HFFc6 (cell line): Measurements from ENCODE around the gene LRATD1. TPM values are rescaled to one million over a fixed set of nuclear protein-coding genes. Genes with fewer than 3 reads are reported as not detected.

Source experiments
- DNase-seq: peaks from one replicate; pipeline ENCODE4 v3.0.0-alpha.2; 2018
- H3K27ac Mint-ChIP-seq: 2 replicates; pipeline ENCODE4 v1.8.0; 2020; ENCODE audit warnings: mild to moderate bottlenecking, mixed read lengths
- H3K27me3 Mint-ChIP-seq: 2 replicates; pipeline ENCODE4 v1.8.0; 2021; ENCODE audit warnings: mild to moderate bottlenecking, moderate library complexity, mixed read lengths; ENCODE audit not compliant: insufficient read depth
- H3K36me3 Mint-ChIP-seq: 2 replicates; pipeline ENCODE4 v1.8.0; 2021; ENCODE audit warnings: low read depth, mixed read lengths
- H3K4me1 Mint-ChIP-seq: 2 replicates; pipeline ENCODE4 v1.8.0; 2020; ENCODE audit warnings: low read depth, mixed read lengths
- H3K4me3 Mint-ChIP-seq: 2 replicates; pipeline ENCODE4 v1.8.0; 2020; ENCODE audit warnings: mild to moderate bottlenecking, moderate library complexity, mixed read lengths
- H3K9me3 Mint-ChIP-seq: 2 replicates; pipeline ENCODE4 v1.8.0; 2020; ENCODE audit warnings: mild to moderate bottlenecking, mixed read lengths
- total RNA-seq, 6 experiments: library from RNA; stranded (reverse); fragmentation: NEBNext Ultra II Directional; extraction: Animal tissue kit (Norgen Biotek cat#: 25700); gene quantifications; 2 replicates in 1 of 6; 3 replicates in 5 of 6; pipeline ENCODE4 v1.2.3, GENCODE V29; 2021
- TF ChIP-seq, protein P1 (sequence below): fragments of 200-600 bp; sonication (generic); IDR thresholded peaks from 2 replicates; pipeline ENCODE4 v1.5.0; 2021; ENCODE audit warnings: antibody characterized with exemption, mild to moderate bottlenecking

LRATD1 gene
- total RNA-seq, 6 experiments from 2014 or later, result 0.05 to 0.07 TPM; not detected in 4

DNA sequence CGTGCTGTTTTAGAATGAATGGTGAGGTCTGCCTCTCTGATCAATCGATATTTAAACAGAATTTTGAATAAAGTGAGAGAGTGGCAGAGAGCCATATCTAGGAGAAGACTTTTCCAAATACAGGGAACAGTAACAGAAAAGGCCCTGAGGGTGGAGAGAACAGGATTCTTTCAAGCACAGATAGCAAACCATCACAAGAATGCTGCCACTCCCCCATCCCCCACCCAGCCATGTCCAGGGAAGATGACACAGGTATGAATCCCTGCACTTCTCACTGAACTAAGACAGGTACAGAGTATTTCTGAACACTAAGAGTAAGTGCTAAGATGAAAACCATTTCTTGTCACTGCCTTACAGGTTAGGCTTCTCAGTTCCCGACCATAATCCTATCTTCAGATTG lies 23.6 kb downstream of the LRATD1 start:
- H3K4me3 Mint-ChIP-seq, result no peak overlapping the region
- H3K4me1 Mint-ChIP-seq, result no peaks in the 10 kb centered on the region
- TF ChIP-seq, protein P1, sequence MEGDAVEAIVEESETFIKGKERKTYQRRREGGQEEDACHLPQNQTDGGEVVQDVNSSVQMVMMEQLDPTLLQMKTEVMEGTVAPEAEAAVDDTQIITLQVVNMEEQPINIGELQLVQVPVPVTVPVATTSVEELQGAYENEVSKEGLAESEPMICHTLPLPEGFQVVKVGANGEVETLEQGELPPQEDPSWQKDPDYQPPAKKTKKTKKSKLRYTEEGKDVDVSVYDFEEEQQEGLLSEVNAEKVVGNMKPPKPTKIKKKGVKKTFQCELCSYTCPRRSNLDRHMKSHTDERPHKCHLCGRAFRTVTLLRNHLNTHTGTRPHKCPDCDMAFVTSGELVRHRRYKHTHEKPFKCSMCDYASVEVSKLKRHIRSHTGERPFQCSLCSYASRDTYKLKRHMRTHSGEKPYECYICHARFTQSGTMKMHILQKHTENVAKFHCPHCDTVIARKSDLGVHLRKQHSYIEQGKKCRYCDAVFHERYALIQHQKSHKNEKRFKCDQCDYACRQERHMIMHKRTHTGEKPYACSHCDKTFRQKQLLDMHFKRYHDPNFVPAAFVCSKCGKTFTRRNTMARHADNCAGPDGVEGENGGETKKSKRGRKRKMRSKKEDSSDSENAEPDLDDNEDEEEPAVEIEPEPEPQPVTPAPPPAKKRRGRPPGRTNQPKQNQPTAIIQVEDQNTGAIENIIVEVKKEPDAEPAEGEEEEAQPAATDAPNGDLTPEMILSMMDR, result no peak
- no peak for DNase-seq
- no peak overlapping the region for H3K27ac Mint-ChIP-seq
- no peaks in the 10 kb centered on the region for H3K36me3 Mint-ChIP-seq
- H3K27me3 Mint-ChIP-seq, result no peaks in the 10 kb centered on the region; the same call in 1 of the 2 replicates
- no peaks in the 10 kb centered on the region for H3K9me3 Mint-ChIP-seq

- DNase-seq, result no peak
- TF ChIP-seq, protein P1, result no peak
- H3K36me3 Mint-ChIP-seq, result no peaks in the 10 kb centered on the region
- H3K27ac Mint-ChIP-seq, result no peak overlapping the region
- H3K9me3 Mint-ChIP-seq, result no peaks in the 10 kb centered on the region
- no peaks in the 10 kb centered on the region for H3K4me1 Mint-ChIP-seq
- H3K4me3 Mint-ChIP-seq, result no peak overlapping the region
- no peaks in the 10 kb centered on the region for H3K27me3 Mint-ChIP-seq
Observed at GRCh38 chr2:14661163-14661562, 28.6 kb downstream of the LRATD1 start.

- Mint-ChIP-seq H3K36me3 (no peaks in the 10 kb centered on the region), H3K4me1 (no peaks in the 10 kb centered on the region), H3K9me3 (peaks cover 11% of the 10 kb centered on the region; the same call in 1 of the 2 replicates), H3K27me3 (no peaks in the 10 kb centered on the region), H3K4me3 (no peak overlapping the region; the same call in 1 of the 2 replicates), H3K27ac (no peak overlapping the region)
- TF ChIP-seq, protein P1, result no peak
- DNase-seq, result no peak
Observed at GRCh38 chr2:14673351-14673875, 40.9 kb downstream of the LRATD1 start.

- TF ChIP-seq, protein P1, result no peak
- no peak for DNase-seq
- Mint-ChIP-seq H3K4me3 (no peak overlapping the region), H3K27ac (no peak overlapping the region), H3K36me3 (no peaks in the 10 kb centered on the region), H3K4me1 (no peaks in the 10 kb centered on the region), H3K27me3 (no peaks in the 10 kb centered on the region), H3K9me3 (peaks cover 6% of the 10 kb centered on the region; the same call in 1 of the 2 replicates)
Observed at GRCh38 chr2:14675489-14675888, 43.0 kb downstream of the LRATD1 start.

GRCh38 chr2:14676371-14676770 lies 43.9 kb downstream of the LRATD1 start:
- H3K27ac Mint-ChIP-seq, result no peak overlapping the region
- H3K9me3 Mint-ChIP-seq, result peaks cover 6% of the 10 kb centered on the region; the same call in 1 of the 2 replicates
- H3K4me1 Mint-ChIP-seq, result no peaks in the 10 kb centered on the region
- TF ChIP-seq, protein P1, result no peak
- no peaks in the 10 kb centered on the region for H3K36me3 Mint-ChIP-seq
- no peak overlapping the region for H3K4me3 Mint-ChIP-seq
- no peak for DNase-seq
- H3K27me3 Mint-ChIP-seq, result no peaks in the 10 kb centered on the region

DNA sequence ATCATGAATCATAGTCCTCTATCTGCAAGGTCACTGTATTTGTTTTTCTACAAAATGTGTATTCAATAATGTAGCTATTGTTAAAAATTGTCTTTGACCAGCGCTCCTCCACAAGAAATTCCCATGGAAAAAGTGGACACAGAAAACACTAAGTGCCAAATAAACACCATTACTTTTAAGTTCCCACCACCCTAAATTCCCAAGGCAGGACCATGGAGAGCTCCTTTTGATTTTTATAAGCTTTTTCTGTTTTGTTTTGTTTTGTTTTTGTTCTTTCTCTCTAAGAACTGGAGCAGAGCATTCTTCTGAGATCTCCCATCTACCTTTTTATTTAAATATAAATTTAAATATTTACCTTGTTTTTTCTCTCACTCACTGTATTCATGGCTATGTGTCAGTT lies 44.5 kb downstream of the LRATD1 start:
- TF ChIP-seq, protein P1, result no peak
- Mint-ChIP-seq H3K27ac (no peak overlapping the region), H3K4me1 (no peaks in the 10 kb centered on the region), H3K36me3 (no peaks in the 10 kb centered on the region), H3K9me3 (peaks cover 6% of the 10 kb centered on the region; the same call in 1 of the 2 replicates), H3K27me3 (no peaks in the 10 kb centered on the region), H3K4me3 (no peak overlapping the region)
- no peak for DNase-seq
